K562 (cell line): Measurements from ENCODE around the gene PRSS27. TPM values are rescaled to one million over a fixed set of nuclear protein-coding genes. Genes with fewer than 3 reads are reported as not detected.

Experiments
- BRF1 ChIP-seq: IDR thresholded peaks from 3 replicates; pipeline ENCODE4 v1.6.1; 2011; ENCODE audit warnings: borderline replicate concordance, mild to moderate bottlenecking; ENCODE audit not compliant: insufficient read length; ENCODE audit errors: extremely low read depth
- CBFA2T2 ChIP-seq: fragments of 450-650 bp; conservative IDR thresholded peaks from 2 replicates; pipeline ENCODE4 v1.6.1; 2017; ENCODE audit warnings: mild to moderate bottlenecking
- CBX5 ChIP-seq: IDR thresholded peaks from 2 replicates; pipeline ENCODE4 v1.6.1; 2014; ENCODE audit warnings: low read depth, borderline replicate concordance
- CEBPG ChIP-seq, 3 experiments: fragments of 200-800 bp in 1 of 3; sonication (Bioruptor generic) in 1 of 3; sonication (generic) in 1 of 3; formaldehyde crosslinking in 1 of 3; IDR thresholded peaks in 2 of 3; conservative IDR thresholded peaks in 1 of 3; 2 replicates each; pipeline versions ENCODE4 v1.6.1 to v1.8.0; 2016 to 2022; ENCODE audit warnings: missing compliant biosample characterization in 2 of 3, missing genetic modification characterization in 2 of 3, mild to moderate bottlenecking in 1 of 3, missing genetic modification reagents in 1 of 3
- DIDO1 ChIP-seq: fragments of 450-650 bp; IDR thresholded peaks from 2 replicates; pipeline ENCODE4 v1.6.1; 2016; ENCODE audit warnings: low read depth, missing biosample characterization, missing genetic modification characterization
- FOXA3 ChIP-seq, 2 experiments: fragments of 450-650 bp in 1 of 2; sonication (generic) in 1 of 2; formaldehyde crosslinking; IDR thresholded peaks in 1 of 2; conservative IDR thresholded peaks in 1 of 2; 2 replicates each; pipeline versions ENCODE4 v1.4.0 to v1.8.0; 2020 to 2022; ENCODE audit warnings: mild to moderate bottlenecking in 2 of 2, missing genetic modification reagents in 1 of 2
- GATA2 ChIP-seq: sonication (generic); formaldehyde crosslinking; IDR thresholded peaks from 2 replicates; pipeline ENCODE4 v1.4.0; 2020; ENCODE audit warnings: mild to moderate bottlenecking, missing genetic modification reagents
- HOMEZ ChIP-seq: fragments of 250-450 bp; sonication (Bioruptor Pico); IDR thresholded peaks from 2 replicates; pipeline ENCODE4 v1.4.0; 2020; ENCODE audit warnings: mild to moderate bottlenecking, moderate library complexity
- MCM5 ChIP-seq: fragments of 450-650 bp; IDR thresholded peaks from 2 replicates; pipeline ENCODE4 v1.6.1; 2016; ENCODE audit warnings: low read depth
- MTA2 ChIP-seq: fragments of 450-650 bp; IDR thresholded peaks from 2 replicates; pipeline ENCODE4 v1.6.1; 2016; ENCODE audit warnings: low read depth
- MYC ChIP-seq, 2 experiments: fragments of 250-450 bp in 1 of 2; sonication (Bioruptor Pico) in 1 of 2; IDR thresholded peaks; 2 replicates each; pipeline versions ENCODE4 v1.5.1 to v1.6.1; 2012 to 2021; ENCODE audit warnings: low read depth in 2 of 2, borderline replicate concordance in 1 of 2, improper control_type of control experiment in 1 of 2, low read length in 1 of 2, mild to moderate bottlenecking in 1 of 2, moderate library complexity in 1 of 2
- RBM14 ChIP-seq: fragments of 200-400 bp; formaldehyde crosslinking; IDR thresholded peaks from 2 replicates; pipeline ENCODE4 v1.6.1; 2018; ENCODE audit warnings: low read depth, mild to moderate bottlenecking, low read length, moderate library complexity, borderline replicate concordance; ENCODE audit not compliant: insufficient read depth
- RBM25 ChIP-seq: fragments of 200-400 bp; formaldehyde crosslinking; IDR thresholded peaks from 2 replicates; pipeline ENCODE4 v1.6.1; 2018; ENCODE audit warnings: low read length, low read depth, moderate library complexity; ENCODE audit not compliant: severe bottlenecking
- ZC3H4 ChIP-seq: sonication (generic); formaldehyde crosslinking; IDR thresholded peaks from 2 replicates; pipeline ENCODE4 v1.9.0; 2021; ENCODE audit warnings: missing genetic modification reagents, borderline replicate concordance
- ZNF143 ChIP-seq: sonication (generic); formaldehyde crosslinking; IDR thresholded peaks from 2 replicates; pipeline ENCODE4 v1.9.0; 2022; ENCODE audit warnings: mild to moderate bottlenecking, missing genetic modification reagents
- ZNF639 ChIP-seq, 2 experiments: fragments of 200-800 bp in 1 of 2; sonication (Bioruptor generic) in 1 of 2; sonication (generic) in 1 of 2; formaldehyde crosslinking in 1 of 2; IDR thresholded peaks in 1 of 2; conservative IDR thresholded peaks in 1 of 2; 2 replicates each; pipeline versions ENCODE4 v1.5.0 to v1.6.1; 2016 to 2020; ENCODE audit warnings: missing compliant biosample characterization in 1 of 2, missing genetic modification characterization in 1 of 2, missing genetic modification reagents in 1 of 2
- ZNF764 ChIP-seq: fragments of 250-450 bp; sonication (Bioruptor Pico); IDR thresholded peaks from 2 replicates; pipeline ENCODE4 v1.4.0; 2020; ENCODE audit warnings: low read depth, mild to moderate bottlenecking, moderate library complexity
- polyA plus RNA-seq, 8 experiments: library from polyadenylated mRNA; depleted of rRNA in 4 of 8; stranded (reverse) in 5 of 8; unstranded in 3 of 8; fragments of >200 nt; fragmentation: Nextera tagmentation in 2 of 8; fragmentation: Illumina TruSeq in 1 of 8; extraction: Ambion mirVana in 2 of 8; extraction: Trizol in 1 of 8; gene quantifications; 2 replicates each; pipeline versions ENCODE4 v1.2.1 to v1.2.3, GENCODE V29; 2011 to 2014; ENCODE audit warnings: inconsistent platforms in 1 of 8, missing spikeins in 1 of 8
- total RNA-seq, 7 experiments: library from RNA; depleted of rRNA in 6 of 7; stranded (reverse); fragments of >200 nt in 6 of 7; fragmentation: Illumina TruSeq in 2 of 7; extraction: Trizol in 2 of 7; gene quantifications; 2 replicates each; pipeline versions ENCODE4 v1.2.1 to v1.2.3, GENCODE V29; 2011 to 2021; ENCODE audit warnings: low replicate concordance in 1 of 7
- TF ChIP-seq, protein P1 (sequence below): sonication (generic); formaldehyde crosslinking; IDR thresholded peaks from 2 replicates; pipeline ENCODE4 v1.8.0; 2022; ENCODE audit warnings: missing genetic modification reagents, mild to moderate bottlenecking, borderline replicate concordance
- TF ChIP-seq, protein P2 (sequence below): sonication (generic); formaldehyde crosslinking; IDR thresholded peaks from 2 replicates; pipeline ENCODE4 v1.8.0; 2022; ENCODE audit warnings: mild to moderate bottlenecking, low read depth, missing genetic modification reagents
- TF ChIP-seq, protein P3 (sequence below): fragments of 250-450 bp; sonication (Bioruptor Pico); IDR thresholded peaks from 2 replicates; pipeline ENCODE4 v1.9.0; 2021; ENCODE audit warnings: mild to moderate bottlenecking

Gene PRSS27
- total and polyA plus RNA-seq, 9 of the 15 experiments (the other 6 are each of a cell fraction or from before 2014, with no cell fraction given): 0.09 to 0.20 (median 0.17) TPM; not detected in 5

DNA sequence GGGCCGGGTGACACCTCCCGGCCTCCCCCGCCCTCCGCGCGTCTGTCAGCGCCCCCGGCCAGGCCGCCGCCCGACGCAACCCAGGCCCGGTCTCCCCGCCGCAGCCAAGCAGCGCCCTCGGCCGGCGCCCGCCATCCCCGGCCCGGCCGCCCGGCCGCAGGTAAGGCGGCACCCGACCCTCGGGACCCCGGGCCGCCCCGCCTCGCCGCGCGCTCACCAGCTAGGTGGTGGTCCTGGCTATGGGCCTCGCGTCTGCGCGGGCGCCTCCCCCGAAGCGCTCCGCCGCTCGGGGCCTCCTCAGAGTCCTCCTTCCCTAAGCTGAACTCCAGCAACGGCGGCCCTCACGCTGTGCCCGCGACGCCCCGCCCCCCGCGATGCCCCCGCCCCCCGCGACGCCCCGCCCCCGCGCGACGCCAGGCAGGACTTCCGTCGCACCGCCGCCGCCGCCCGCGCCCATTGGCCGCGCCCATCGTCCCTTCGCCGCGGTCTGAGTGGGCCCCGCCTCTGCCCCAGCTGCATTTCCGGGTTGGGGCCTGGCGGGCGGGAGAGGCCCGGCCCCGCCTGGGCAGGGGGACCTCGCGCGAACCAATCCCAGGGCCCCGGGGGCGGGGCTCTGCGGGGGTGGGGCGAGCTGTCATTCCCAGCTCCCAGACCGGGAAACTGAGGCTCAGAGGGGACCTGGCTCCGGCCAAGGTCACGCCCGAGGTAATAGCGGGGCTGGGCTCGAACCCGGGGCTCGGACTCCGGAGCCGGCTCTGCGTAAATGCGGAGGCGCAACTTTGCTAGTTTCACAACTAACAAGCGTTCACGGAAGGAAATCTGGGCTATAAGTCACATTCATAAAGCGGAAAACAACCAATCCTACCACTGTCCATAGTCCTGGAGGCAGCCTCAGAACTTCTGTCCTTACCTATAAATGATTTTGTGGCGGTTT lies 46.7 kb downstream of the PRSS27 start (continued):
- TF ChIP-seq, protein P1, sequence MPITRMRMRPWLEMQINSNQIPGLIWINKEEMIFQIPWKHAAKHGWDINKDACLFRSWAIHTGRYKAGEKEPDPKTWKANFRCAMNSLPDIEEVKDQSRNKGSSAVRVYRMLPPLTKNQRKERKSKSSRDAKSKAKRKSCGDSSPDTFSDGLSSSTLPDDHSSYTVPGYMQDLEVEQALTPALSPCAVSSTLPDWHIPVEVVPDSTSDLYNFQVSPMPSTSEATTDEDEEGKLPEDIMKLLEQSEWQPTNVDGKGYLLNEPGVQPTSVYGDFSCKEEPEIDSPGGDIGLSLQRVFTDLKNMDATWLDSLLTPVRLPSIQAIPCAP: no peak
- TF ChIP-seq CBFA2T2 (no peak), ZC3H4 (CRISPR knock-in tag) (no peak), MTA2 (no peak), BRF1 (no peak), ZNF639 (CRISPR knock-in tag; conservative IDR thresholded peaks at IDR 0.05 in 1 of 2, IDR thresholded peaks at IDR 0.05 in 1 of 2) (peak in 1 of 2 experiments; percentile 63; a peak in 2 of 4 replicates), GATA2 (CRISPR knock-in tag) (no peak), CBX5 (no peak), MYC (IDR thresholded peaks at IDR 0.05; ENCODE audit: low read depth, low read length) (no peak), MYC (CRISPR knock-in tag; IDR thresholded peaks at IDR 0.05; ENCODE audit: borderline replicate concordance, low read depth) (no peak), CEBPG (CRISPR knock-in tag; IDR thresholded peaks at IDR 0.05) (no peak), CEBPG (tag; conservative IDR thresholded peaks at IDR 0.05 in 1 of 2, IDR thresholded peaks at IDR 0.05 in 1 of 2) (no peak), HOMEZ (CRISPR knock-in tag) (no peak), DIDO1 (tag) (no peak), FOXA3 (CRISPR knock-in tag; conservative IDR thresholded peaks at IDR 0.05 in 1 of 2, IDR thresholded peaks at IDR 0.05 in 1 of 2) (no peak), MCM5 (no peak), ZNF143 (CRISPR knock-in tag) (no peak), RBM14 (no peak), ZNF764 (CRISPR knock-in tag) (no peak), RBM25 (peak; percentile 82)
- TF ChIP-seq, protein P2, sequence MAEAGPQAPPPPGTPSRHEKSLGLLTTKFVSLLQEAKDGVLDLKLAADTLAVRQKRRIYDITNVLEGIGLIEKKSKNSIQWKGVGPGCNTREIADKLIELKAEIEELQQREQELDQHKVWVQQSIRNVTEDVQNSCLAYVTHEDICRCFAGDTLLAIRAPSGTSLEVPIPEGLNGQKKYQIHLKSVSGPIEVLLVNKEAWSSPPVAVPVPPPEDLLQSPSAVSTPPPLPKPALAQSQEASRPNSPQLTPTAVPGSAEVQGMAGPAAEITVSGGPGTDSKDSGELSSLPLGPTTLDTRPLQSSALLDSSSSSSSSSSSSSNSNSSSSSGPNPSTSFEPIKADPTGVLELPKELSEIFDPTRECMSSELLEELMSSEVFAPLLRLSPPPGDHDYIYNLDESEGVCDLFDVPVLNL: no peak
- TF ChIP-seq, protein P3, sequence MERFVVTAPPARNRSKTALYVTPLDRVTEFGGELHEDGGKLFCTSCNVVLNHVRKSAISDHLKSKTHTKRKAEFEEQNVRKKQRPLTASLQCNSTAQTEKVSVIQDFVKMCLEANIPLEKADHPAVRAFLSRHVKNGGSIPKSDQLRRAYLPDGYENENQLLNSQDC (CRISPR knock-in tag): no peak
